K562 (cell line): ENCODE results near the gene HPX. TPM values are rescaled to one million over a fixed set of nuclear protein-coding genes. Genes with fewer than 3 reads are reported as not detected.

Experiments
- ATAC-seq: fragments of 200-7000 bp; cut with Tn5 transposase; 3 replicates; pipeline ENCODE4 v1.9.1; 2020; ENCODE audit warnings: moderate library complexity
- BruUV-seq: library from RNA; stranded (reverse); fragments of 400-500 nt; replicated peaks from 2 replicates; lab custom pipeline; 2021; lab: Mats Ljungman, UMichigan
- CTCF ChIA-PET: fragments of 300-600 bp; formaldehyde crosslinking; extraction: SDS; loops from one replicate; lab custom pipeline; 2021; ENCODE audit warnings: low intra/inter-chr PET ratio; lab: Yijun Ruan, JAX
- POLR2A ChIA-PET: fragments of 300-600, 350-650 bp; sonication (Branson Sonifier 250); formaldehyde crosslinking; extraction: SDS; loops from one replicate; lab custom pipeline; 2021; ENCODE audit warnings: antibody characterized with exemption, inconsistent platforms; lab: Yijun Ruan, JAX
- DNase-seq, 4 experiments: peaks; one replicate each; pipeline versions ENCODE4 v3.0.0 to v3.0.0-alpha.2; 2011 to 2018; ENCODE audit warnings: low spot score in 3 of 4, mixed read lengths in 3 of 4; ENCODE audit errors: extremely low read depth in 1 of 4
- FAIRE-seq: peaks from 2 replicates; lab custom pipeline; 2011; peaks lifted over from hg19 to GRCh38; lab: Jason Lieb, UNC
- H2AFZ ChIP-seq: 2 replicates; pipeline ENCODE4 v1.6.0; 2011; ENCODE audit warnings: low read depth, low read length, control low read depth, inconsistent platforms
- H3K27ac ChIP-seq: fragments of 200-600 bp; 3 replicates; pipeline ENCODE4 v1.8.0; 2011; ENCODE audit warnings: low read depth, mild to moderate bottlenecking, control low read depth, inconsistent platforms, low read length, moderate library complexity, mixed read lengths; ENCODE audit errors: extremely low read depth
- H3K27me3 ChIP-seq, 2 experiments: fragments of 300-600 bp in 1 of 2; 2 replicates in 1 of 2; 3 replicates in 1 of 2; pipeline versions ENCODE4 v1.6.0 to v1.8.0; 2011; ENCODE audit warnings: inconsistent platforms in 2 of 2, low read length in 2 of 2, mild to moderate bottlenecking in 1 of 2, mixed read lengths in 1 of 2, moderate library complexity in 1 of 2; ENCODE audit not compliant: control insufficient read depth in 2 of 2, insufficient read depth in 2 of 2
- H3K36me3 ChIP-seq: fragments of 300-600 bp; 3 replicates; pipeline ENCODE4 v1.8.0; 2011; ENCODE audit warnings: mild to moderate bottlenecking, low read length, inconsistent platforms; ENCODE audit not compliant: control insufficient read depth, insufficient read depth
- H3K4me1 ChIP-seq, 2 experiments: fragments of 200-600 bp in 1 of 2; replicated peaks in 1 of 2; 2 replicates in 1 of 2; 3 replicates in 1 of 2; pipeline versions ENCODE4 v1.5.1 to v1.8.0; 2011; ENCODE audit warnings: inconsistent platforms in 2 of 2, low read length in 2 of 2, mild to moderate bottlenecking in 1 of 2, mixed read lengths in 1 of 2, moderate library complexity in 1 of 2; ENCODE audit not compliant: control insufficient read depth in 2 of 2, insufficient read depth in 2 of 2
- H3K4me2 ChIP-seq: 2 replicates; pipeline ENCODE4 v1.6.1; 2011; ENCODE audit warnings: low read length, control low read depth, inconsistent platforms, mixed read lengths; ENCODE audit not compliant: insufficient read depth
- H3K4me3 ChIP-seq: fragments of 200-600 bp; sonication (generic), shearing (Covaris generic); 2 replicates; pipeline ENCODE4 v1.5.1; 2016; ENCODE audit warnings: control low read depth, inconsistent platforms
- H3K79me2 ChIP-seq: fragments of 200-600 bp; 3 replicates; pipeline ENCODE4 v1.8.0; 2011; ENCODE audit warnings: low read length, inconsistent platforms; ENCODE audit not compliant: control insufficient read depth, insufficient read depth
- H3K9ac ChIP-seq, 2 experiments: 2 replicates each; pipeline versions ENCODE4 v1.6.0 to v1.6.1; 2011; ENCODE audit warnings: low read depth in 2 of 2, low read length in 2 of 2, control low read depth in 1 of 2, inconsistent platforms in 1 of 2, mild to moderate bottlenecking in 1 of 2, mixed read lengths in 1 of 2; ENCODE audit not compliant: insufficient read depth in 1 of 2
- H3K9me1 ChIP-seq: one replicate; pipeline ENCODE4 v1.6.0; 2011; ENCODE audit warnings: inconsistent platforms, mild to moderate bottlenecking, low read length, moderate library complexity; ENCODE audit not compliant: control insufficient read depth, insufficient read depth
- H3K9me3 ChIP-seq: replicated peaks from 2 replicates; pipeline ENCODE4 v1.5.1; 2011; ENCODE audit warnings: low read depth, low read length, inconsistent platforms; ENCODE audit not compliant: control insufficient read depth, insufficient read depth
- H4K20me1 ChIP-seq: replicated peaks from 2 replicates; pipeline ENCODE4 v1.6.1; 2011; ENCODE audit warnings: low read length, inconsistent platforms, mixed read lengths; ENCODE audit not compliant: control insufficient read depth, insufficient read depth
- ESRRA ChIP-seq: fragments of 450-650 bp; IDR thresholded peaks from 2 replicates; pipeline ENCODE4 v1.6.1; 2014; ENCODE audit warnings: low read depth, mild to moderate bottlenecking, moderate library complexity, borderline replicate concordance
- HNRNPUL1 ChIP-seq: fragments of 200-400 bp; formaldehyde crosslinking; IDR thresholded peaks from 2 replicates; pipeline ENCODE4 v1.6.1; 2017; ENCODE audit warnings: low read length
- PHF8 ChIP-seq: fragments of 200-600 bp; sonication (generic); IDR thresholded peaks from 2 replicates; pipeline ENCODE4 v1.6.1; 2012; ENCODE audit warnings: mixed run types, mild to moderate bottlenecking, inconsistent platforms, low read length, moderate library complexity, borderline replicate concordance
- SRSF9 ChIP-seq: fragments of 200-400 bp; formaldehyde crosslinking; IDR thresholded peaks from 2 replicates; pipeline ENCODE4 v1.6.1; 2017; ENCODE audit warnings: low read depth, low read length, borderline replicate concordance
- ZC3H11A ChIP-seq: IDR thresholded peaks from 2 replicates; pipeline ENCODE4 v1.6.1; 2012; ENCODE audit warnings: low read depth, low read length, improper control_type of control experiment
- ZNF324 ChIP-seq: fragments of 250-450 bp; sonication (Bioruptor Pico); IDR thresholded peaks from 2 replicates; pipeline ENCODE4 v1.4.0; 2020; ENCODE audit warnings: mild to moderate bottlenecking
- WGBS: fragments of 100-300 bp; shearing (Covaris generic); methylation state at CpG from one replicate; pipeline ENCODE4 v1.1.6; 2016; ENCODE audit warnings: low coverage, mixed read lengths; ENCODE audit not compliant: insufficient coverage; ENCODE audit errors: missing lambda C conversion rate; 5-methylcytosine and 5-hydroxymethylcytosine counted together
- in situ Hi-C: fragments of 300-500 bp; cut with MboI; formaldehyde crosslinking; loops from 4 replicates; pipeline ENCODE4 v1.15.0; 2018; ENCODE audit warnings: inconsistent platforms, mixed read lengths
- intact Hi-C: fragments of 100-400 bp; cut with micrococcal nuclease; formaldehyde crosslinking; loops from 2 replicates; pipeline ENCODE4 v1.14.2; 2022
- polyA plus RNA-seq, 8 experiments: library from polyadenylated mRNA; depleted of rRNA in 4 of 8; stranded (reverse) in 5 of 8; unstranded in 3 of 8; fragments of >200 nt; fragmentation: Nextera tagmentation in 2 of 8; fragmentation: Illumina TruSeq in 1 of 8; extraction: Ambion mirVana in 2 of 8; extraction: Trizol in 1 of 8; gene quantifications; 2 replicates each; pipeline versions ENCODE4 v1.2.1 to v1.2.3, GENCODE V29; 2011 to 2014; ENCODE audit warnings: inconsistent platforms in 1 of 8, missing spikeins in 1 of 8
- total RNA-seq, 7 experiments: library from RNA; depleted of rRNA in 6 of 7; stranded (reverse); fragments of >200 nt in 6 of 7; fragmentation: Illumina TruSeq in 2 of 7; extraction: Trizol in 2 of 7; gene quantifications; 2 replicates each; pipeline versions ENCODE4 v1.2.1 to v1.2.3, GENCODE V29; 2011 to 2021; ENCODE audit warnings: low replicate concordance in 1 of 7
- TF ChIP-seq, protein P1 (sequence below): fragments of 250-450 bp; sonication (Bioruptor Pico); IDR thresholded peaks from 2 replicates; pipeline ENCODE4 v1.8.0; 2021; ENCODE audit warnings: mild to moderate bottlenecking, moderate library complexity
- TF ChIP-seq, protein P2 (sequence below): sonication (generic); formaldehyde crosslinking; IDR thresholded peaks from 2 replicates; pipeline ENCODE4 v1.8.0; 2022; ENCODE audit warnings: mild to moderate bottlenecking, missing genetic modification reagents
- TF ChIP-seq, protein P3 (sequence below): IDR thresholded peaks from 2 replicates; pipeline ENCODE4 v1.6.1; 2016; ENCODE audit warnings: missing genetic modification characterization, missing compliant biosample characterization

Gene HPX
- total and polyA plus RNA-seq, 9 of the 15 experiments (the other 6 are each of a cell fraction or from before 2014, with no cell fraction given): 0.12 to 1.2 (median 0.49) TPM; not detected in 1

DNA sequence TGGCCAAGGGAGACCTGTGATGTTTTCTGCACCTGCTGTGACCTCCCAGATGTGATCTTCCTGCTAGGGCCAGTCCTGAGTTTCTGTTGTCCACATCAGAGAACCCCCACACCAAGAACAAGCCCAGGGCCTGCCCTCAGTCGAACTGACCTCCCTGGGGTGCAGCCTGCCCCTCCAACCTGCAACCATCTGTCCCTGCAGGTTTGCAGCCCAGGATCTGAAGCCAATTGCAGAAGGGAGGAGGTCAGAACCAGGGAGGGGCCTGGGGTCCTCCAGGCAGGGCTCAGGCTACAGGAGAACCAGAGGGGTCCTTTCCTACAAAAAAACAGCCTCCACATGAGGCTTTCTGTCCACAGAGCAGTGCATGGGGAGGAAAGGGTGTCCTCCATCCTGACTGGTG lies 32.1 kb upstream of the HPX start:
- in situ Hi-C loops: no loop called here
- no peak overlapping the region for H3K27ac ChIP-seq
- TF ChIP-seq, protein P1, sequence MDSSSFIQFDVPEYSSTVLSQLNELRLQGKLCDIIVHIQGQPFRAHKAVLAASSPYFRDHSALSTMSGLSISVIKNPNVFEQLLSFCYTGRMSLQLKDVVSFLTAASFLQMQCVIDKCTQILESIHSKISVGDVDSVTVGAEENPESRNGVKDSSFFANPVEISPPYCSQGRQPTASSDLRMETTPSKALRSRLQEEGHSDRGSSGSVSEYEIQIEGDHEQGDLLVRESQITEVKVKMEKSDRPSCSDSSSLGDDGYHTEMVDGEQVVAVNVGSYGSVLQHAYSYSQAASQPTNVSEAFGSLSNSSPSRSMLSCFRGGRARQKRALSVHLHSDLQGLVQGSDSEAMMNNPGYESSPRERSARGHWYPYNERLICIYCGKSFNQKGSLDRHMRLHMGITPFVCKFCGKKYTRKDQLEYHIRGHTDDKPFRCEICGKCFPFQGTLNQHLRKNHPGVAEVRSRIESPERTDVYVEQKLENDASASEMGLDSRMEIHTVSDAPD (CRISPR knock-in tag): no peak
- TF ChIP-seq, all 486 proteins: peak for 0
- peak overlapping the region in 1 of 2 experiments; percentile 62; a peak in 2 of 4 replicates for H3K9ac ChIP-seq
- H4K20me1 ChIP-seq: no peaks in the 10 kb centered on the region
- DNase-seq (no peak), FAIRE-seq (no peak), ATAC-seq (no peak)
- peaks cover 19% of the 10 kb centered on the region; the same call in 2 of the 3 replicates for H3K36me3 ChIP-seq
- H3K4me3 ChIP-seq: no peak overlapping the region
- H3K4me2 ChIP-seq: peak overlapping the region; percentile 81; the same call in 1 of the 2 replicates
- CTCF ChIA-PET: no interaction called here
- POLR2A ChIA-PET: interaction anchor here (0.6 to 1.3 kb wide), 5 partner anchors 9 to 219 kb away, joined by 3 to 6 read pairs (median 4); partner anchors contain the start of genes ARFIP2 and TIMM10B
- no peak overlapping the region for H2AFZ ChIP-seq
- no peaks in the 10 kb centered on the region for H3K9me3 ChIP-seq
- 36% methylated on average over 1 of the region's 1 CpG for WGBS
- no peaks in the 10 kb centered on the region for H3K9me1 ChIP-seq
- no peaks in the 10 kb centered on the region for H3K27me3 ChIP-seq
- peaks cover 21 to 22% of the 10 kb centered on the region in 2 experiments; a peak in 4 of 5 replicates for H3K4me1 ChIP-seq
- no TSS peak for BruUV-seq
- H3K79me2 ChIP-seq: 0 out of 3 replicates have a peak, but pooled peaks cover 3% of the 10 kb centered on the region
- intact Hi-C loops: no loop called here

DNA sequence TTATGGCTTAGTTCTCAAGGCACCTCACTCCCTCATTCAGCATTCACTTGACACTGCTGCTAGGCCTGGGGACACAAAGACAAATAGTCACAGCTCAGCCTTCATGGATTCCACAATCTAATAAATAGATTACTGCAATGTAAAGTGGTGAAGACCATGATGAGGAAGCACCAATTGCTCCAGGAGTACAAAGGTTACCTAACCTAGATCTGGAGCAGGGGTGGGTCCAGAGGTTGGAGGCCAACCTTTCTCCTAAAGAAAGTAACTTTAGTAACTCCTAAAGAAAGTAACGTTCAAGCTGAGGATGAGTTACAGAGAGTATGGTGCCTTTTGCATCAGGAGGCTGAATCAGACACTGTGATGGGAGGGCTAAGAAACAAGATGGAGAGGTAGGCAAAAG lies 28.8 kb upstream of the HPX start:
- no peaks in the 10 kb centered on the region for H3K9me1 ChIP-seq
- H3K4me3 ChIP-seq: no peak overlapping the region
- H3K79me2 ChIP-seq: 0 out of 3 replicates have a peak, but pooled peaks cover 3% of the 10 kb centered on the region
- H3K9me3 ChIP-seq: no peaks in the 10 kb centered on the region
- WGBS: 81% methylated on average over 1 of the region's 1 CpG
- no peaks in the 10 kb centered on the region for H4K20me1 ChIP-seq
- BruUV-seq: no TSS peak
- FAIRE-seq: no peak
- no peaks in the 10 kb centered on the region for H3K36me3 ChIP-seq
- H3K4me1 ChIP-seq: peaks cover 21 to 22% of the 10 kb centered on the region in 2 experiments; a peak in 4 of 5 replicates
- peak overlapping the region; percentile 89 for H2AFZ ChIP-seq
- TF ChIP-seq PHF8: 0 out of 2 replicates have a peak, but pooled peaks have one; percentile 5
- no peak for TF ChIP-seq ESRRA
- TF ChIP-seq ZNF324: no peak
- no peak for TF ChIP-seq SRSF9
- TF ChIP-seq, protein P2, sequence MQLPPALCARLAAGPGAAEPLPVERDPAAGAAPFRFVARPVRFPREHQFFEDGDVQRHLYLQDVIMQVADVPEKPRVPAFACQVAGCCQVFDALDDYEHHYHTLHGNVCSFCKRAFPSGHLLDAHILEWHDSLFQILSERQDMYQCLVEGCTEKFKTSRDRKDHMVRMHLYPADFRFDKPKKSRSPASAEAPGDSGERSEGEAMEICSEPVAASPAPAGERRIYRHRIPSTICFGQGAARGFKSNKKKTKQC (CRISPR knock-in tag): no peak
- no peak for TF ChIP-seq ZC3H11A
- no peak for TF ChIP-seq HNRNPUL1
- TF ChIP-seq, protein P3, sequence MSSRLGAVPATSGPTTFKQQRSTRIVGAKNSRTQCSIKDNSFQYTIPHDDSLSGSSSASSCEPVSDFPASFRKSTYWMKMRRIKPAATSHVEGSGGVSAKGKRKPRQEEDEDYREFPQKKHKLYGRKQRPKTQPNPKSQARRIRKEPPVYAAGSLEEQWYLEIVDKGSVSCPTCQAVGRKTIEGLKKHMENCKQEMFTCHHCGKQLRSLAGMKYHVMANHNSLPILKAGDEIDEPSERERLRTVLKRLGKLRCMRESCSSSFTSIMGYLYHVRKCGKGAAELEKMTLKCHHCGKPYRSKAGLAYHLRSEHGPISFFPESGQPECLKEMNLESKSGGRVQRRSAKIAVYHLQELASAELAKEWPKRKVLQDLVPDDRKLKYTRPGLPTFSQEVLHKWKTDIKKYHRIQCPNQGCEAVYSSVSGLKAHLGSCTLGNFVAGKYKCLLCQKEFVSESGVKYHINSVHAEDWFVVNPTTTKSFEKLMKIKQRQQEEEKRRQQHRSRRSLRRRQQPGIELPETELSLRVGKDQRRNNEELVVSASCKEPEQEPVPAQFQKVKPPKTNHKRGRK (tag): no peak
- H3K9ac ChIP-seq: peak overlapping the region in 1 of 2 experiments; percentile 17; a peak in 2 of 4 replicates
- CTCF ChIA-PET: no interaction called here
- intact Hi-C loops (no loop called here), in situ Hi-C loops (no loop called here)
- ATAC-seq: no peak
- no peak for DNase-seq
- peak overlapping the region; percentile 54 for H3K4me2 ChIP-seq
- H3K27ac ChIP-seq: no peak overlapping the region; the same call in 1 of the 3 replicates
- POLR2A ChIA-PET: interaction anchor here (0.6 to 1.4 kb wide), 5 partner anchors 15 to 91 kb away, joined by 3 to 5 read pairs (median 3); no protein-coding TSS in a partner anchor
- no peaks in the 10 kb centered on the region for H3K27me3 ChIP-seq
